Measurements from ENCODE around the gene ABI3BP. TPM values are rescaled to one million over a fixed set of nuclear protein-coding genes. Genes with fewer than 3 reads are reported as not detected.

Gene ABI3BP
- total and polyA plus RNA-seq, 2 experiments from 2014 or later: 6.8 to 30.3 TPM

GRCh38 chr3:100896994-100897393 is 96.2 kb downstream of the ABI3BP start:
- TF ChIP-seq EZH2 (IDR thresholded peaks at IDR 0.05; ENCODE audit: insufficient read depth, poor library complexity, severe bottlenecking) (no peak), EZH2phosphoT487 (IDR thresholded peaks at IDR 0.05; ENCODE audit: insufficient read depth, low read depth) (no peak)
- 66 to 72% methylated on average over 2 of the region's 2 CpGs for WGBS, 2 experiments (ENCODE audit: low coverage in 1 of 2, low lambda C conversion rate in 2 of 2, missing lambda C conversion rate in 2 of 2)
- Histone ChIP-seq H3K27ac (no peak overlapping the region), H3K27me3 (replicated peaks; ENCODE audit: insufficient read depth) (no peaks in the 10 kb centered on the region), H3K9me2 (ENCODE audit: insufficient read depth) (no peaks in the 10 kb centered on the region), H2AFZ (no peak overlapping the region), H3K4me3 (no peak overlapping the region), H4K20me1 (ENCODE audit: insufficient read depth) (no peaks in the 10 kb centered on the region), H3K4me1 (ENCODE audit: insufficient read depth) (peaks cover 35% of the 10 kb centered on the region), H3K79me2 (ENCODE audit: insufficient read depth) (no peaks in the 10 kb centered on the region), H3K9ac (no peak overlapping the region), H3F3A (ENCODE audit: insufficient read depth) (peaks cover 26% of the 10 kb centered on the region), H3K9me3 (ENCODE audit: low read depth) (no peaks in the 10 kb centered on the region), H3K4me2 (ENCODE audit: unreplicated experiment) (no peak overlapping the region), H3K36me3 (ENCODE audit: low read depth) (no peaks in the 10 kb centered on the region)
- in situ Hi-C loops (cut with MboI): loop anchor here (10.0 kb wide), 1 partner anchor 288 kb away; no protein-coding TSS in a partner anchor
- DNase-seq: no peak

- Histone ChIP-seq H3K36me3 (ENCODE audit: low read depth) (no peaks in the 10 kb centered on the region), H3K27me3 (replicated peaks; ENCODE audit: insufficient read depth) (no peaks in the 10 kb centered on the region), H3K79me2 (ENCODE audit: insufficient read depth) (no peaks in the 10 kb centered on the region), H3F3A (ENCODE audit: insufficient read depth) (no peaks in the 10 kb centered on the region), H3K27ac (no peak overlapping the region), H3K9me3 (ENCODE audit: low read depth) (no peaks in the 10 kb centered on the region), H3K9me2 (ENCODE audit: insufficient read depth) (no peaks in the 10 kb centered on the region), H3K4me1 (ENCODE audit: insufficient read depth) (peaks cover 3% of the 10 kb centered on the region; the same call in 1 of the 2 replicates), H3K4me2 (ENCODE audit: unreplicated experiment) (no peak overlapping the region), H4K20me1 (ENCODE audit: insufficient read depth) (no peaks in the 10 kb centered on the region), H2AFZ (peak overlapping the region; percentile 22; the same call in 1 of the 2 replicates), H3K4me3 (no peak overlapping the region), H3K9ac (no peak overlapping the region)
- DNase-seq: peak; percentile 68
- TF ChIP-seq EZH2 (IDR thresholded peaks at IDR 0.05; ENCODE audit: insufficient read depth, poor library complexity, severe bottlenecking) (no peak), EZH2phosphoT487 (IDR thresholded peaks at IDR 0.05; ENCODE audit: insufficient read depth, low read depth) (no peak)
- in situ Hi-C loops (cut with MboI): loop anchor here (10.0 kb wide), 1 partner anchor 291 kb away; no protein-coding TSS in a partner anchor
- WGBS, 2 experiments (ENCODE audit: low coverage in 1 of 2, low lambda C conversion rate in 2 of 2, missing lambda C conversion rate in 2 of 2): 45 to 52% methylated on average over 1 of the region's 1 CpG
These were observed 99.6 kb downstream of the ABI3BP start for GRCh38 chr3:100893590-100893989.

GRCh38 chr3:100893108-100893507 is 100.1 kb downstream of the ABI3BP start:
- no peaks in the 10 kb centered on the region for H3K9me2 ChIP-seq (ENCODE audit: insufficient read depth)
- no peak overlapping the region for H3K27ac ChIP-seq
- H3K27me3 ChIP-seq (replicated peaks; ENCODE audit: insufficient read depth): no peaks in the 10 kb centered on the region
- peak overlapping the region; percentile 22; the same call in 1 of the 2 replicates for H2AFZ ChIP-seq
- no peaks in the 10 kb centered on the region for H3K9me3 ChIP-seq (ENCODE audit: low read depth)
- no peak overlapping the region for H3K4me3 ChIP-seq
- in situ Hi-C loops (cut with MboI): loop anchor here (10.0 kb wide), 1 partner anchor 292 kb away; no protein-coding TSS in a partner anchor
- H3K36me3 ChIP-seq (ENCODE audit: low read depth): no peaks in the 10 kb centered on the region
- no peak overlapping the region for H3K4me2 ChIP-seq (ENCODE audit: unreplicated experiment)
- H3K9ac ChIP-seq: no peak overlapping the region
- H3F3A ChIP-seq (ENCODE audit: insufficient read depth): no peaks in the 10 kb centered on the region
- TF ChIP-seq EZH2phosphoT487 (IDR thresholded peaks at IDR 0.05; ENCODE audit: insufficient read depth, low read depth) (no peak), EZH2 (IDR thresholded peaks at IDR 0.05; ENCODE audit: insufficient read depth, poor library complexity, severe bottlenecking) (no peak)
- 91 to 97% methylated on average over 3 of the region's 3 CpGs for WGBS, 2 experiments (ENCODE audit: low coverage in 1 of 2, low lambda C conversion rate in 2 of 2, missing lambda C conversion rate in 2 of 2)
- H3K79me2 ChIP-seq (ENCODE audit: insufficient read depth): no peaks in the 10 kb centered on the region
- no peaks in the 10 kb centered on the region for H3K4me1 ChIP-seq (ENCODE audit: insufficient read depth)
- DNase-seq: no peak
- no peaks in the 10 kb centered on the region for H4K20me1 ChIP-seq (ENCODE audit: insufficient read depth)

DNA sequence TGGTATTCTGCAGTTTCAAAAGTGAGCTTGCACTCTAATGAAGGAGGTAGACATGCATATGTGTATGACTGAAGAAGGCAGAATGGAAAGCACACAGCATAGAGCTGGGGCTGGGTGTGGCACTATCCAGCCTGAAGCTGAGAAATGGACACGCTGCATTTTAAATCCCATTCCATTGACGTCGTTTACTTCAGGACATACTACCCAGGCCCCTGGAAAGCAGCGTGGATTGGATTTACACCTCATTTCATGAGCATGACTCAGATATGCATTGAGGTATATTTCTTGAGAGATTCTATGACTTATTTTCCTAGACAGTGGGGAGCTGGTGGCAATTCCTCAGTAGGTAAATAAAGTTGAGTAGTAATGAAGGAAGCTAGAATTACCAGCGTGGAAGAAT is 101.4 kb downstream of the ABI3BP start:
- no peak overlapping the region for H3K27ac ChIP-seq
- H3K4me1 ChIP-seq (ENCODE audit: insufficient read depth): no peaks in the 10 kb centered on the region
- no peaks in the 10 kb centered on the region for H3F3A ChIP-seq (ENCODE audit: insufficient read depth)
- no peak overlapping the region for H3K9ac ChIP-seq
- no peaks in the 10 kb centered on the region for H4K20me1 ChIP-seq (ENCODE audit: insufficient read depth)
- DNase-seq: no peak
- H3K4me2 ChIP-seq (ENCODE audit: unreplicated experiment): no peak overlapping the region
- no peak overlapping the region for H3K4me3 ChIP-seq
- no peaks in the 10 kb centered on the region for H3K79me2 ChIP-seq (ENCODE audit: insufficient read depth)
- H3K36me3 ChIP-seq (ENCODE audit: low read depth): no peaks in the 10 kb centered on the region
- no peaks in the 10 kb centered on the region for H3K27me3 ChIP-seq (replicated peaks; ENCODE audit: insufficient read depth)
- H3K9me2 ChIP-seq (ENCODE audit: insufficient read depth): no peaks in the 10 kb centered on the region
- no peak overlapping the region for H2AFZ ChIP-seq
- in situ Hi-C loops (cut with MboI): loop anchor here (10.0 kb wide), 1 partner anchor 293 kb away; no protein-coding TSS in a partner anchor
- 84 to 86% methylated on average over 5 of the region's 5 CpGs for WGBS, 2 experiments (ENCODE audit: low coverage in 1 of 2, low lambda C conversion rate in 2 of 2, missing lambda C conversion rate in 2 of 2)
- H3K9me3 ChIP-seq (ENCODE audit: low read depth): no peaks in the 10 kb centered on the region
- no peak for TF ChIP-seq EZH2phosphoT487 (IDR thresholded peaks at IDR 0.05; ENCODE audit: insufficient read depth, low read depth)
- TF ChIP-seq EZH2 (IDR thresholded peaks at IDR 0.05; ENCODE audit: insufficient read depth, poor library complexity, severe bottlenecking): no peak

All from GM23248 (cell line).